ENCODE measurements around the gene MCCD1. TPM values are rescaled to one million over a fixed set of nuclear protein-coding genes. Genes with fewer than 3 reads are reported as not detected.
A peak's percentile ranks its signal among the peaks of the same experiment; 100 is the strongest.

The MCCD1 gene
- total and polyA plus RNA-seq, 2 of the 13 experiments (the other 11 are each of a cell fraction or from before 2014, with no cell fraction given) = 0.15 TPM; not detected in 1

- TF ChIP-seq TFAP4 (IDR thresholded peaks at IDR 0.05; ENCODE audit: borderline replicate concordance, low read depth) (peak; percentile 57; the same call in 1 of the 2 replicates), ZSCAN29 (CRISPR knock-in tag; conservative IDR thresholded peaks at IDR 0.05) (no peak), HOXA5 (CRISPR knock-in tag; IDR thresholded peaks at IDR 0.05) (peak; percentile 20; the same call in 1 of the 2 replicates), SSRP1 (CRISPR knock-in tag; IDR thresholded peaks at IDR 0.05) (no peak), ETV6 (CRISPR knock-in tag; conservative IDR thresholded peaks at IDR 0.05) (no peak), ZNF367 (CRISPR knock-in tag; IDR thresholded peaks at IDR 0.05; ENCODE audit: borderline replicate concordance) (no peak), BCL6 (CRISPR knock-in tag; IDR thresholded peaks at IDR 0.05) (0 out of 2 replicates have a peak, but pooled peaks have one; percentile 14), MXD3 (CRISPR knock-in tag; IDR thresholded peaks at IDR 0.05) (0 out of 2 replicates have a peak, but pooled peaks have one; percentile 59), ZNF788 (CRISPR knock-in tag; IDR thresholded peaks at IDR 0.05; ENCODE audit: borderline replicate concordance) (no peak), IKZF5 (CRISPR knock-in tag; IDR thresholded peaks at IDR 0.05) (no peak; the same call in 1 of the 2 replicates), ZSCAN21 (CRISPR knock-in tag; IDR thresholded peaks at IDR 0.05; ENCODE audit: borderline replicate concordance) (no peak), NFYC (CRISPR knock-in tag; IDR thresholded peaks at IDR 0.05) (peak; percentile 82), THYN1 (CRISPR knock-in tag; IDR thresholded peaks at IDR 0.05; ENCODE audit: borderline replicate concordance, low read depth) (no peak), HNF4G (IDR thresholded peaks at IDR 0.05; ENCODE audit: borderline replicate concordance, low read depth, low read length) (no peak), HNF4G (CRISPR knock-in tag; IDR thresholded peaks at IDR 0.05; ENCODE audit: borderline replicate concordance, low read depth) (no peak)
- TF ChIP-seq, protein P1, sequence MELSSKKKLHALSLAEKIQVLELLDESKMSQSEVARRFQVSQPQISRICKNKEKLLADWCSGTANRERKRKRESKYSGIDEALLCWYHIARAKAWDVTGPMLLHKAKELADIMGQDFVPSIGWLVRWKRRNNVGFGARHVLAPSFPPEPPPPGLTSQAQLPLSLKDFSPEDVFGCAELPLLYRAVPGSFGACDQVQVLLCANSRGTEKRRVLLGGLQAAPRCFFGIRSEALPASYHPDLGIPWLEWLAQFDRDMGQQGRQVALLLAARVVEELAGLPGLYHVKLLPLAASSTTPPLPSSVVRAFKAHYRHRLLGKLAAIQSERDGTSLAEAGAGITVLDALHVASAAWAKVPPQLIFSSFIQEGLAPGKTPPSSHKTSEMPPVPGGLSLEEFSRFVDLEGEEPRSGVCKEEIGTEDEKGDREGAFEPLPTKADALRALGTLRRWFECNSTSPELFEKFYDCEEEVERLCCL (CRISPR knock-in tag; IDR thresholded peaks at IDR 0.05; ENCODE audit: borderline replicate concordance) = no peak
- TF ChIP-seq, protein P2, sequence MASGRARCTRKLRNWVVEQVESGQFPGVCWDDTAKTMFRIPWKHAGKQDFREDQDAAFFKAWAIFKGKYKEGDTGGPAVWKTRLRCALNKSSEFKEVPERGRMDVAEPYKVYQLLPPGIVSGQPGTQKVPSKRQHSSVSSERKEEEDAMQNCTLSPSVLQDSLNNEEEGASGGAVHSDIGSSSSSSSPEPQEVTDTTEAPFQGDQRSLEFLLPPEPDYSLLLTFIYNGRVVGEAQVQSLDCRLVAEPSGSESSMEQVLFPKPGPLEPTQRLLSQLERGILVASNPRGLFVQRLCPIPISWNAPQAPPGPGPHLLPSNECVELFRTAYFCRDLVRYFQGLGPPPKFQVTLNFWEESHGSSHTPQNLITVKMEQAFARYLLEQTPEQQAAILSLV (CRISPR knock-in tag; IDR thresholded peaks at IDR 0.05; ENCODE audit: borderline replicate concordance) = no peak
- TF ChIP-seq, protein P3, sequence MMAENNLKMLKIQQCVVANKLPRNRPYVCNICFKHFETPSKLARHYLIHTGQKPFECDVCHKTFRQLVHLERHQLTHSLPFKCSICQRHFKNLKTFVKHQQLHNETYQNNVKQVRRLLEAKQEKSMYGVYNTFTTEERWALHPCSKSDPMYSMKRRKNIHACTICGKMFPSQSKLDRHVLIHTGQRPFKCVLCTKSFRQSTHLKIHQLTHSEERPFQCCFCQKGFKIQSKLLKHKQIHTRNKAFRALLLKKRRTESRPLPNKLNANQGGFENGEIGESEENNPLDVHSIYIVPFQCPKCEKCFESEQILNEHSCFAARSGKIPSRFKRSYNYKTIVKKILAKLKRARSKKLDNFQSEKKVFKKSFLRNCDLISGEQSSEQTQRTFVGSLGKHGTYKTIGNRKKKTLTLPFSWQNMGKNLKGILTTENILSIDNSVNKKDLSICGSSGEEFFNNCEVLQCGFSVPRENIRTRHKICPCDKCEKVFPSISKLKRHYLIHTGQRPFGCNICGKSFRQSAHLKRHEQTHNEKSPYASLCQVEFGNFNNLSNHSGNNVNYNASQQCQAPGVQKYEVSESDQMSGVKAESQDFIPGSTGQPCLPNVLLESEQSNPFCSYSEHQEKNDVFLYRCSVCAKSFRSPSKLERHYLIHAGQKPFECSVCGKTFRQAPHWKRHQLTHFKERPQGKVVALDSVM (CRISPR knock-in tag; IDR thresholded peaks at IDR 0.05) = 0 out of 2 replicates have a peak, but pooled peaks have one; percentile 8
- TF ChIP-seq, protein P4, sequence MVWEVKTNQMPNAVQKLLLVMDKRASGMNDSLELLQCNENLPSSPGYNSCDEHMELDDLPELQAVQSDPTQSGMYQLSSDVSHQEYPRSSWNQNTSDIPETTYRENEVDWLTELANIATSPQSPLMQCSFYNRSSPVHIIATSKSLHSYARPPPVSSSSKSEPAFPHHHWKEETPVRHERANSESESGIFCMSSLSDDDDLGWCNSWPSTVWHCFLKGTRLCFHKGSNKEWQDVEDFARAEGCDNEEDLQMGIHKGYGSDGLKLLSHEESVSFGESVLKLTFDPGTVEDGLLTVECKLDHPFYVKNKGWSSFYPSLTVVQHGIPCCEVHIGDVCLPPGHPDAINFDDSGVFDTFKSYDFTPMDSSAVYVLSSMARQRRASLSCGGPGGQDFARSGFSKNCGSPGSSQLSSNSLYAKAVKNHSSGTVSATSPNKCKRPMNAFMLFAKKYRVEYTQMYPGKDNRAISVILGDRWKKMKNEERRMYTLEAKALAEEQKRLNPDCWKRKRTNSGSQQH (CRISPR knock-in tag; IDR thresholded peaks at IDR 0.05; ENCODE audit: low read depth) = no peak
Observed at GRCh38 chr6:31497531-31498476, 31.0 kb upstream of the MCCD1 start, which contains the start of gene MICB (continued).

Data from HepG2 (cell line).